GM18517 (cell line): ENCODE results near the gene KCNS3.

ENCODE experiments used
- ATAC-seq: cut with Tn5 transposase; IDR thresholded peaks from one replicate; pipeline ENCODE4 v1.9.1; 2021; ENCODE audit warnings: mild to moderate bottlenecking, moderate library complexity; ENCODE audit not compliant: unreplicated experiment

KCNS3 gene

DNA sequence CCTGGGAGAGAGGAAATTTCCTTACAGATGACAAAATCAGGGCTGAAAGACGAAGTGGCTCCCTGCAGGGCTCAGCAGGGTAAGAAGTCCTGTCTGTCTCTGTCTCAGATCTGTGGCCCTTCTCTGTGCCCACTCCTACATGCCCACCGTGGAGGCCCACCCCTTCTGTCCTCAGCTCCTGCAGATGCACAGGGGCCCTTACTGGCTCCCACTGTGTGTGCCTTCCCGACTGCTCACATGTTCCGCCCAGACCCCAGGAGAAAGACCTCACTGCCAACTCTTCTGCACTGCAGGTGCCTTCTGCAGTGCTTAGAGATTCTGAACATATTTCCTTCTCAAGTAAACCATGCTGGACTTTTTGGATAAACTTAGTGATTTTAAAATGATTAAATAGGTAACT, 1.9 kb upstream of the KCNS3 start:
- ATAC-seq = no peak

DNA sequence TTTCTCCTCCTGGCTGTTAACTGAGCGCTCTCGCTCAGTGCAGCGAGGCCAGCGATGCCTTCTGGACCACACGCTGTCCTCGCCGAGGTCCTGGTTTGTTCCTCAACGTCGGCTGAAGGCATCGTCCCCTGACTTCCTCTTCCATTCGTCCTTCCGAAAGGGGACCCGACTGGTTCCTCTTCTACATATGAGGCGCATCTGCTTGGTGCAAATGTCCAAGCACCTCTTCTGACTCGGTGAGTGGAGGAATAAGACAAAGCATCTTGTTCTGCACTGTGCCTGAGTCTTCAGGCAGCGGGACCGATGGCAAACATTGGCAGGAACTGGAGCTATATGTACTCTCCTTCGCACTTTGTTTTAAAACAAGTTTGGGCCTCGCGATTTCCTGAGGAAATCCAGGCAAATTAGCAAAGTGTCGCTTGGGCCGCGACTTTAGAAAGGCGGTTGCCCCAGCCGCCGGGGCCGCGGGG, 621 bp upstream of the KCNS3 start:
- peak; percentile 33 for ATAC-seq

GRCh38 chr2:17879137-17879912, 858 bp downstream of the KCNS3 start:
- no peak for ATAC-seq

DNA sequence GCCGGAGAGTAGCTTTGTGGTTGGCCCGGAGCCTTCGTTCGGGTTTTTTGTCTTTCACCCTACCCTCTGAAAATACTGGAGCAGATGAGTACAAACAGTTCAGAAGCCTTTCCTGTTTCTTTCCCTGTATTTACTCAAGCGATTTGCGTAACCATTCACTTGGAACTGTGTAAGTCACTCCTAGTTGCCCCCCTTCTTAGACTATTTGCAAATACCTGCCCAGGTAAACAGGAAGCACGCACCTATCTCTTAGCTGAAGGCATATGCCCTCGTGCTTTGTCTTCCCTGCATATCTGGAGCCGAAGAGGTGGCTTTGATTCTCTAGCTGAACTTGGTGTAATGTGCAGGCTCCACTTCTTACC, 1.4 kb downstream of the KCNS3 start:
- no peak for ATAC-seq

DNA sequence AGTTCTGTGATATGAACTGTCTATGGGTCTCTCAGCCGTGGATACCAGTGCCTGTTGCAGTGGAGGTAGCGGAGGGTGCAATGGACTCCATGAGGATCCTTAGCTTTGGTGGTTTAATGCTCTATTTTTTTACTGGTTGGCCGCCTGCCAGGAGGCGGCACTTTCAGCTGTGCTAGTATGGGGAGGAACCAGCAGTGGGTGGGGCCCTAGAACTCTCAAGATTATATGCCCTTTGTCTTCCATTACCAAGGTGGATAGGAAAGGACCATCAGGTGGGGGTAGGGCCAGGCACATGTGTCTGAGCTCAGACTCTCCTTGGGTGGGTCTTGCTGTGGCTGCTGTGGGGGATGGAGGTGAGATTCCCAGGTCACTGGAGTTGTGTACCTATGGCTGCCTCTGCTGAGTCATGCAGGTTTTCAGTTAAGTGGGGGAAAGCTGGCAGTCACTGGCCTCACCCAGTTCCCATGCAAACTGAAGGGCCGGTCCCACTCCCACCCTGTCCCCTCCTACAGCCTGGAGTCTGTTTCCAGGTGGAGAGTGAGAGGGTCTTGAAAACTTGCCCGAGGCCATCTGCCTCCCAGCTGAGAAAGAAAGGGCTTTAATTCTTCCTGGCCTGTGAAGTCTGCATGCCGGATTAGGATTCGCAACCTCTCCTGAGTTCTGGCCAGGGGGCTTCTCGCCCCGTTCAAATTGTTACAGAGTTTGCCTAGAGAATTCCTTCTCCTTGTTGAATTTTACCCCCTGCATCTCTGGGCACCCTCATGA, 14.5 kb downstream of the KCNS3 start:
- ATAC-seq = no peak

GRCh38 chr2:17894005-17894404, 15.5 kb downstream of the KCNS3 start:
- ATAC-seq = no peak

DNA sequence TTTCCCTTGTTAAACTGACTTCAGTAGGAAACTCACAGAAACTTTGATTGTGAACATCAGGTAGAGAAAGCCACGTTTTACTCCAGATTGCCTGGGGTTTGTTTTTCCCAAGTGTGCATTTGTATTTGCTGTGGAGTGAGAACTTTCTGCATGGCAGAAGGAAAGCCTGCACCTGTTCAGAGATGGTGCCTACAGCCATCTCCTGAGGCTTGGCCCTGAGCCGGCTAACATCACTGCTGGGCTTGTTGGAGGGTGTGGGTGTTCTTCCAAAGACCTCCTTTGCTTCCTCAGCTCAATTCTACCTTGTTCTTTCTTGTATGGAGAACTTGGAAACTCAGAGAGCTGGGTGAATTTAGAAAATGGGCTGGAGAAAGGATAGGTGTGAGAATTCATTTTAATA, 16.1 kb downstream of the KCNS3 start:
- no peak for ATAC-seq

DNA sequence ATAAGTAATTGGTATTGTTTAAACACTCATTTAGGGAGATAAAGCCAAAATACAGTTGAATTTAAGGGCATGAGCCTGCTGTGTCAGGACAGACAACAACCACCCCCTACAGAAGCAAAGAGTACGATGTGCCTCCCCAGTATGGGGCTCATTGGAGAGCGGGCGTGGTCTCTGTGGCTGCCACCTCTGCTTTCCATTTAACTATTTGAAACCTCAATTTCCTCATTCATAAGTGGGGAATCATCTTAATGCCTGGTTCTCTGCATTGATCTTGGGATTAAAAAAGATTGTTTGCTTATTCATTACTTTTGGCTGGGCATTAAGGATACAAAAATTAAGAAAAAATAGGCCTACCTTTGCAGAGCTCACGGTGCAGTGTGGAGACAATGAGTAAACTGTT, 21.4 kb downstream of the KCNS3 start:
- no peak for ATAC-seq

DNA sequence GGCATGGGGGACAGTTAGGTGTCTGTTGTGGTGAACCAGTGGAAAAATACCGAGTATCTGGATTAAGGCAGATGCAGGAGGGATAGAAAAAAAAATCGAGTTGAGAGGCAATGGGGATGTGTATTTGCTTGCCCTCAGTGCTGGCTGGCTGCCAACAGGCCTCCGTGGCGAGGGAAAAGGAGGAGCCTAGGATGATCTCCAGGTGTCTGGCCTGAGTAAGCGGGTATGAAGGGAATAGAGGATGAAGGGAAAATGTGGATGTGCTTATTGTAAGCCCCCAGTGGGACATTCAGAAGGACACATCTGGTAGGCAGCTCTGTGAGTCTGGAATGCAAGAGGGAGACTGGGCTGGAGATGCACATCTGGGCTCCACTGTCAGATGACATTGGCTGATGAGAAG, 22.8 kb downstream of the KCNS3 start:
- ATAC-seq = no peak

DNA sequence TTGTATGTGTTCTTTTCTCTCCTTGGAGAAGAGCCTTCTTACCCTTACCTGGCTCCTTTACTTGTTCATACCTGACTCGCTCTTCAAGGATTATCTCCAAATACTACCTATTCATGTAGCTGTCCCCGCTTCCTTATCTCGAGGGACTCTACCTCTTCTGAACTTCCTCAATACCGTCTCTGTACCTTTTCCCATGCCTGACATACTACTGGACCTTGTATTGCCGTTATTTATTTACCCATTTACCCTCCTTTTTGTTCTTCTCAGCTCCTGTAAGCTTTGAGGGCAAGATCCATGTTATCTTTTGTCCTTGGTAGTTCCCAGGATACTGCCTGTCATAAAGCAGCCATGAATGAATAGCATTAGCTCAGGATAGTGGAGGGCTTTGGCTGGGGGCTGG, 32.5 kb downstream of the KCNS3 start:
- ATAC-seq = no peak

- ATAC-seq = peak; percentile 30
Measured at GRCh38 chr2:17911491-17912260, 33.2 kb downstream of the KCNS3 start.

GRCh38 chr2:17912266-17912691, 33.8 kb downstream of the KCNS3 start:
- ATAC-seq = peak; percentile 97

DNA sequence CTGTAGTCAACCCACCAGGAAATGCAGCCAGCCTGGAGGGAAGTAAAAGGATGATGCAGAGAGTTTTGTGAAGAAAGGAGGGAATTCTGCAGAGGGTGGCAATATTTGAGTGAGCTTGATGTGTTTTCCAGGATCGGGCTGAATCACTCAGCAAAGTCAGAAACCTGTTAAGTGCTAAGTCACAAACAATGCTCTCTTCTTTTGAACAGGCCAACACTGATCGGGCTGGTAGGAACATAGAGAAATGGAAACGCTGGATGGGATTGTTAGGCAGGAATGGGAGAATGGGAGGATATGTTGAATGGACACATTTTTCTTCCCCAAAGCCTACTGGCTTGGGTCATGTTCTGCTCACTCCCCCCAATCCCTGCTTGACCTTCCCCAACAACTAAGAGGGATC, 36.6 kb downstream of the KCNS3 start:
- ATAC-seq = no peak

GRCh38 chr2:17915811-17916518, 37.5 kb downstream of the KCNS3 start:
- ATAC-seq = no peak

DNA sequence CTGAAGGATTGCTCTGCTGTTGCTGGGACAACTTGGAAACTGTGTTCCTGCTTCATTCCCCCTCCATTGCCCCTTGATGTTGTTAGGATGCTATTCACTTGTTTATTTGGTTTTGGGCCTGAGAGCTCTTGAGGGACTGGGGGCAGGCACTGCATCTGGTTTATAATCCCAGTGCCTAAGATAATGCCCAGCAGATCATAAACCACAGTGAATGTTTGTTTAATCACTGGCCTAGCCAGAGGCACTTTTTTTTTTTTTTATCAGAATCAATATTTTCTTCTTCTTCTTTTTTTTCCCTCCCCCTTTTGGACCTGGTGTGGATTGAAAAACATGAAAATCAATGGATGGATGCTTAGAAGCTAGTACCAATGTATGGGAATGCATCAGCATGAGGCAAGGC, 38.1 kb downstream of the KCNS3 start:
- ATAC-seq = no peak

GRCh38 chr2:17918789-17919188, 40.3 kb downstream of the KCNS3 start:
- ATAC-seq = no peak

GRCh38 chr2:17930773-17931172, 52.3 kb downstream of the KCNS3 start:
- ATAC-seq = no peak

- ATAC-seq = no peak
Measured at GRCh38 chr2:17933256-17933655, 54.8 kb downstream of the KCNS3 start.

GRCh38 chr2:17934721-17935120, 56.3 kb downstream of the KCNS3 start:
- ATAC-seq = no peak

GRCh38 chr2:17935242-17935885, 56.9 kb downstream of the KCNS3 start:
- no peak for ATAC-seq
